Esophagus (tissue), 2 donors: Measurements from ENCODE around the gene NMUR1. TPM values are rescaled to one million over a fixed set of nuclear protein-coding genes. Genes with fewer than 3 reads are reported as not detected.

Source experiments
- H3K27ac ChIP-seq, 2 donors: one replicate each; pipeline ENCODE4 v1.5.1; 2013; ENCODE audit warnings: low read depth in 2 of 2, mild to moderate bottlenecking in 2 of 2, inconsistent platforms in 1 of 2, low read length in 1 of 2, moderate library complexity in 1 of 2
- H3K27me3 ChIP-seq, 2 donors: one replicate each; pipeline ENCODE4 v1.6.1; 2013; ENCODE audit warnings: low read length in 2 of 2, control low read depth in 1 of 2, mild to moderate bottlenecking in 1 of 2; ENCODE audit not compliant: insufficient read depth in 2 of 2, control insufficient read depth in 1 of 2
- H3K36me3 ChIP-seq, 2 donors: one replicate each; pipeline ENCODE4 v1.6.1; 2013; ENCODE audit warnings: low read length in 1 of 2; ENCODE audit not compliant: control insufficient read depth in 2 of 2, insufficient read depth in 2 of 2
- H3K4me1 ChIP-seq, 2 donors: one replicate each; pipeline ENCODE4 v1.6.1; 2013; ENCODE audit warnings: low read length in 1 of 2; ENCODE audit not compliant: control insufficient read depth in 2 of 2, insufficient read depth in 2 of 2
- H3K4me3 ChIP-seq, 2 donors: one replicate each; pipeline ENCODE4 v1.5.1; 2013; ENCODE audit warnings: low read length in 2 of 2, mild to moderate bottlenecking in 2 of 2, low read depth in 1 of 2, moderate library complexity in 1 of 2
- H3K9me3 ChIP-seq, 2 donors: one replicate each; pipeline ENCODE4 v1.6.1; 2013; ENCODE audit warnings: mild to moderate bottlenecking in 2 of 2, low read depth in 1 of 2, low read length in 1 of 2, moderate library complexity in 1 of 2; ENCODE audit not compliant: control insufficient read depth in 2 of 2, insufficient read depth in 1 of 2
- WGBS, 2 donors: extraction: QIAGEN DNeasy Blood & Tissue Kit; methylation state at CpG; one replicate each; pipeline ENCODE4 v1.1.7; 2013; 5-methylcytosine and 5-hydroxymethylcytosine counted together
- polyA plus RNA-seq, 2 donors: library from polyadenylated mRNA; stranded (reverse); fragments of 200-250 nt; gene quantifications; one replicate each; pipeline ENCODE4 v1.2.3, GENCODE V29; 2013
- donor health status: healthy with polysubstance abuse.
- donor health status: Bipolar disorder and iron deficiency.

The NMUR1 gene
- polyA plus RNA-seq, 2 donors, result 0.33 to 0.47 TPM

DNA sequence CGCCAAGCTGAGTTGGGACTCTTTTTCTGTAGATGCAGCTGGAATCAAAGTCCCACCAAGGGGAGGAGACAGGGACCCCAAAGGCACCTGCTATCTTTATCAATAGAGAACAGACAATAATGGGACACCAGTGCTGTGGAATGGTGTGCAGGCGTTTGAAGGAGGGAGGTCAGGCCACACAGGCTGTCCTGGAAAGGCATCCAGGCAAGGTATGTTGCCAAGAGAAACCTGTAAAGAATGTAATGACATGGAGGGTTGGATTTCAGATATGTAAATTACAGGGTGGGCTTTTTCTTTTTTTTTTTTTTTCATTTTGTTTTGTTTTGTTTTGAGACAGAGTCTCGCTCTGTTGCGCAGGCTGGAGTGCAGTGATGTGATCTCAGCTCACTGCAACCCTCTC, 9.7 kb upstream of the NMUR1 start:
- Histone ChIP-seq H3K9me3 (no peaks in the 10 kb centered on the region), H3K36me3 (no peaks in the 10 kb centered on the region), H3K4me1 (no peaks in the 10 kb centered on the region), H3K27me3 (no peaks in the 10 kb centered on the region), H3K4me3 (no peak overlapping the region), H3K27ac (no peak overlapping the region)
- 87 to 90% methylated on average over 4 of the region's 4 CpGs for WGBS, 2 donors

DNA sequence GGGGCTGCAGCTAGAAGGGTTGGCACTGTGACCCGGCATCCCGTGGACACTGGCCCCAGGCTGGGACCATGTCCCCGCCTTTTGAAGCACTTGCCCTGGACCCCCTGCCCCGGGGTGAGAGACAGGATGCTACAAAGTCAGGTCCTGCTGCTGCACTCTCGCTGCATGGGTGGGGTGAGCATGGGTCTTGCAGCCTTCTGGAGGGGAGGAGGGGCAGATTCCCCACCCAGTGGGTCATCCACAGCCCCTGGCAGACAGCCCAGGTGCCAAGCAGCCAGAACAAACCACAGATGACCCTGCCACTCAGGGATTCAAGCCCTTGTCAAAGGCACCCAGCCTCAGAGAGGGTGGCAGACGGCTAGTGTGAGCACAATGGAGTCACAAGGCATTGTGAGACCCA, 5.7 kb upstream of the NMUR1 start:
- no peaks in the 10 kb centered on the region for H3K4me1 ChIP-seq
- 75 to 79% methylated on average over 6 of the region's 6 CpGs for WGBS, 2 donors
- H3K36me3 ChIP-seq, result no peaks in the 10 kb centered on the region
- H3K9me3 ChIP-seq, result no peaks in the 10 kb centered on the region
- H3K27me3 ChIP-seq, result no peaks in the 10 kb centered on the region
- H3K27ac ChIP-seq, result no peak overlapping the region
- no peak overlapping the region for H3K4me3 ChIP-seq

- Histone ChIP-seq H3K4me3 (no peak overlapping the region), H3K27me3 (no peaks in the 10 kb centered on the region), H3K9me3 (no peaks in the 10 kb centered on the region), H3K36me3 (no peaks in the 10 kb centered on the region), H3K4me1 (peaks cover 0 to 4% of the 10 kb centered on the region in 2 donors), H3K27ac (no peak overlapping the region)
- WGBS, 2 donors, result 88 to 96% methylated on average over 7 of the region's 7 CpGs
Measured at GRCh38 chr2:231533777-231534125, 3.5 kb upstream of the NMUR1 start.

GRCh38 chr2:231533086-231533776, 3.0 kb upstream of the NMUR1 start:
- 81 to 87% methylated on average over 8 of the region's 8 CpGs for WGBS, 2 donors
- Histone ChIP-seq H3K9me3 (no peaks in the 10 kb centered on the region), H3K27ac (no peak overlapping the region), H3K27me3 (no peaks in the 10 kb centered on the region), H3K36me3 (no peaks in the 10 kb centered on the region), H3K4me1 (peaks cover 3 to 4% of the 10 kb centered on the region in 2 donors), H3K4me3 (no peak overlapping the region)

DNA sequence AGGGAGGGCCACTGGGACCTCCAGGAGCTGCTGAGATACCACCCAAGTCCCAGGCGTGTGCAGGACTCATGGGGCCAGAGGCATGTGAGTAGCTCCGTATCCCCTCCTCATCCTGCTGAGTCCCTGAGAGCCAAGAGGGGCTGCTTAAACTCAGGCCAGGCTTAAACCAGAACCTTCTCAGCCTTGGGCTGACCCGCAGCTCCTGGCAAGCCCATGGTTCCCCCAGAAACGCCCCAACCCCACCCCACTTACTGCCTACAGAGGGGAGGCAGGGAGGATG, 2.5 kb upstream of the NMUR1 start:
- Histone ChIP-seq H3K36me3 (no peaks in the 10 kb centered on the region), H3K9me3 (no peaks in the 10 kb centered on the region), H3K27ac (no peak overlapping the region), H3K27me3 (no peaks in the 10 kb centered on the region), H3K4me1 (peaks cover 3 to 4% of the 10 kb centered on the region in 2 donors), H3K4me3 (no peak overlapping the region)
- 92 to 94% methylated on average over 4 of the region's 4 CpGs for WGBS, 2 donors

- Histone ChIP-seq H3K27ac (no peak overlapping the region), H3K36me3 (no peaks in the 10 kb centered on the region), H3K27me3 (no peaks in the 10 kb centered on the region), H3K4me3 (no peak overlapping the region), H3K9me3 (no peaks in the 10 kb centered on the region), H3K4me1 (peaks cover 3 to 4% of the 10 kb centered on the region in 2 donors)
- WGBS, 2 donors, result 80 to 88% methylated on average over 16 of the region's 16 CpGs
Measured at GRCh38 chr2:231531883-231532755, 1.9 kb upstream of the NMUR1 start.

DNA sequence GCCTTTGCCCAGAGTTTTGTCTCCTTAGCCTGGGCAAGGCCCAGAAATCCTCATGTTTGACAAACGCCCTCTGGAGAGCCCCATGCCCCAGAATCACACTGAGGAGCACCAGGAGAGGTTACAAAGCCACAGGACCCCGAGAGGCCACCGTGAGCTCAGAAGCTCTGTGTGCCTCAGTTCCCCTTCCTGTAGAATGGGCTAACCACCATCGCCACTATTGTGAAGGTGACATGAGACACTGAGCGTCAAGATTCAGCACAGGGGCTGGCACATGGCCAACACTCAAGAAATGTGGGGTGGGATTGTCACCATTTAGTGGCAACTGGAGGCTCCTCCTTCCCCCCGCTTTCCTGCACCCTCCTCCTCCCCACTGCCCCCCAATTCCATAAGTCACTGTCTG, 1.2 kb upstream of the NMUR1 start:
- peaks cover 3 to 4% of the 10 kb centered on the region in 2 donors for H3K4me1 ChIP-seq
- no peak overlapping the region for H3K27ac ChIP-seq
- H3K9me3 ChIP-seq, result no peaks in the 10 kb centered on the region
- no peak overlapping the region for H3K4me3 ChIP-seq
- H3K27me3 ChIP-seq, result no peaks in the 10 kb centered on the region
- no peaks in the 10 kb centered on the region for H3K36me3 ChIP-seq
- WGBS, 2 donors, result 86 to 92% methylated on average over 6 of the region's 6 CpGs

DNA sequence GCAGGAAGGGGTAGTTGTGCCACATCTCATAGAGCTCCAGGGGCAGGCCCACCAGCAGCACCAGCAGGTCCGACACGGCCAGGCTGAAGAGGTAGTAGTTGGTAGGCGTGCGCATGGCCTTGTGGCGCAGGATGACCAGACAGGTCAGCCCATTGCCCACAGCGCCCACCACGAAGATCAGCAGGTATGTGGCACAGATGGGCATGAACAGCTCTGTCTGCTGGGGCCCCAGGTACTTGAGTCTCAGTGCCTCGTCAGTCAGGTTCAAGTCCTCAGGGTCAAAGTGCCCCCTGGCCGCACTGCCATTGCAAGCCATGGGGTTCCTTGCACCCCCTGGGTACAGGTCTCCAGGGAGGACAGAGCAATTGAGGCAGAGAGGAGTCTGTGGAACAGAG, 1.6 kb downstream of the NMUR1 start:
- no peaks in the 10 kb centered on the region for H3K36me3 ChIP-seq
- no peaks in the 10 kb centered on the region for H3K27me3 ChIP-seq
- no peak overlapping the region for H3K4me3 ChIP-seq
- H3K4me1 ChIP-seq, result peaks cover 3 to 4% of the 10 kb centered on the region in 2 donors
- no peaks in the 10 kb centered on the region for H3K9me3 ChIP-seq
- 93 to 95% methylated on average over 9 of the region's 9 CpGs for WGBS, 2 donors
- no peak overlapping the region for H3K27ac ChIP-seq

DNA sequence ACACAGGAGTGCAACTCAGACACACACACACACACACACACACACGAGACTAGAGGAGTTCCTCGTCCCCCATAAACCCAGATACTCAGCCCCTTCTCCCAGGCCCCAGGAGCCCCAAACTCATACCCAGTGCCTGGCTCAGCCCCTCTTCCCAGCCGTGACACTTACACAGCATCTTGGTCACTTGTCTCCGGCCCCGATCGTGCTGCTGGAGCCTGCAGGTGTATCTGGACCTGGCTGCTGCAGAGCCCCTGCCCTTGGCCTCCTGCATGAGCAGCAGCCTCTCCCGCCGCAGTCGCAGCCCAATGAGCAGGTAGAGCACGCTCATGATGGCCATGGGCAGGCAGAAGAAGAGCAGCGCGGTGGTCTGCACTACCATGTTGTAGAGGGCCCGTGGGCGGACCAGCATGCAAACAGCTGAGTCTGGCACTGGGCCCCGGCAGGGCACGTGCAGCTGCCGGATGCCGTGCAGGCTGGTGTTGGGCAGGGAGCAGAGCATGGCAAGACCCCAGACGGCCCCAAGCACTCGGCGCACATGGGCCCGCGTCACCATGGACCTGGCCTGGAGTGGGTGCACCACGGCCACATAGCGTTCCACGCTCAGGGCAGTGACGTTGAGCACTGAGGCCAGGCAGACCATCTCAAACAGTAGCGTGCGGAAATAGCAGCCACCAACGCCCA, 2.1 kb downstream of the NMUR1 start:
- Histone ChIP-seq H3K9me3 (no peaks in the 10 kb centered on the region), H3K27ac (no peak overlapping the region), H3K27me3 (no peaks in the 10 kb centered on the region), H3K4me3 (no peak overlapping the region), H3K36me3 (no peaks in the 10 kb centered on the region), H3K4me1 (peaks cover 3 to 4% of the 10 kb centered on the region in 2 donors)
- 89 to 90% methylated on average over 30 of the region's 30 CpGs for WGBS, 2 donors
